ENCODE results near the gene GYPC. TPM values are rescaled to one million over a fixed set of nuclear protein-coding genes. Genes with fewer than 3 reads are reported as not detected.
"Not testable (repeated sequence)": the region's sequence is repeated elsewhere in the genome, so short reads cannot be mapped to it uniquely, and the experiment has no call there.

GYPC gene
- total RNA-seq, 4 donors from 2014 or later: 4.1 to 55.7 (median 12.6) TPM

DNA sequence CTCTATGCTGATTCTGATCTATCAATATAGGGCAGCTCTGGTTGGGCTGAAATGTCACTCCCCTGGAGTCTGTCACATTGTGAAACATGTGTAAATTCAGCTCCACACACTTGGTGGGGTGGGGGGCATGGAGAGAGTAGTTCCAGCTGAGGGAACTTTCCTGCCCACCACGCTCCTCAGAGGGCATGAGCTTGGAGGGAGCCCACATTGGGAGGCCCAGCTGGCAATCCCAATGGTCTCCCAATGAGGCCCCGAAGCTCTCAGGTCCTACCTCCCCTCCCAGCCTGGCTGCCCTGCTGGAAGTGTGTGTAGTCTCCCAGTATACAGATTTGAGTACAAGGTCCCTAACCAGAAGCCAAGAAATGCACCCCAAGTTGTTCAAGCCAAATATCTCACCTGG is 31.5 kb downstream of the GYPC start:
- WGBS, 2 donors: 100% methylated on average over 1 of the region's 2 CpGs; no CpG with 5 or more reads in 1 of the 2 donors
- Histone ChIP-seq H3K27me3 (no peaks in the 10 kb centered on the region), H3K36me3 (peaks cover 0 to 23% (median 0%) of the 10 kb centered on the region in 3 donors), H3K4me3 (no peak overlapping the region), H3K27ac (no peak overlapping the region), H3K9me3 (no peaks in the 10 kb centered on the region), H3K4me1 (no peaks in the 10 kb centered on the region)
- intact Hi-C loops (cut with DNase I): no loop called here
- no peak for DNase-seq
- TF ChIP-seq POLR2A (IDR thresholded peaks at IDR 0.05) (no peak), CTCF (IDR thresholded peaks at IDR 0.05) (no peak)

- H3K9me3 ChIP-seq; H3K4me3 ChIP-seq; H3K27ac ChIP-seq; H3K4me1 ChIP-seq; intact Hi-C loops (cut with DNase I); DNase-seq; H3K27me3 ChIP-seq: not testable (repeated sequence)
- H3K36me3 ChIP-seq: peaks cover 0 to 27% (median 0%) of the 10 kb centered on the region in 3 donors
- WGBS, 2 donors: 72 to 75% methylated on average over 2 of the region's 2 CpGs
Measured at GRCh38 chr2:126688594-126688993, 32.6 kb downstream of the GYPC start.

- peaks cover 0 to 46% (median 0%) of the 10 kb centered on the region in 3 donors for H3K36me3 ChIP-seq
- DNase-seq; intact Hi-C loops (cut with DNase I); H3K27ac ChIP-seq; H3K4me1 ChIP-seq; H3K27me3 ChIP-seq; H3K4me3 ChIP-seq; H3K9me3 ChIP-seq: not testable (repeated sequence)
- WGBS, 2 donors: 38 to 89% methylated on average over 1 of the region's 1 CpG
Measured at GRCh38 chr2:126692241-126692640, 36.3 kb downstream of the GYPC start.

DNA sequence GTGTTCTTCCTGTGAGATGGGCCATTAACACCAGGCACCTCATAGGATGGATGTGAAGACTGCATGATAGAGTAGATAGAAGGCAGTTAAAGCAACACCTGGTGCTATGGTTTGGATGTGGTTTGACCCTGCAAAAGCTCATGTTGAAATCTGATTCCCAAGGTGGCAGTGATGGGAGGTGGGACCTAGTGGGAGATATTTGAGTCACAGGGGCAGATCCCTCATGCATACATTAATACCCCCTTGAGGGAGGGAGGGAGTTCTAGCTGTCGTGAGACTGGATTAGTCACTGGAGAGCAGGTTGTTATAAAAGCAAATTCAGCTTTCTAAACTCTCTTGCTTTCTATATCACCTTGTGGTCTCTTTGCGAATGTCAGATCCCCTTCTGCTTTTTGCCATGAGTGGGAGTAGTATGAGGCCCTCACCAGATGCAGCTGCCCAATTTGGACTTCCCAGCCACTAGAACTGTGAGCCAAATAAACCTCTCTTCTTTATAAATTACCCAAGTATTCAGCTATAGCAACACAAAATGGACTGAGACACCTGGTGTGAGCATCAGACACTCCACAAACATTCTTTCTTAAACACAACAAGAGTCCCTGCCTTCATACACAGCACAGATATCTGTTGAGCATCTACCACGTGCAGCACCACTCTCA is 37.1 kb downstream of the GYPC start:
- peaks cover 0 to 54% (median 0%) of the 10 kb centered on the region in 3 donors for H3K36me3 ChIP-seq
- H3K4me3 ChIP-seq; H3K9me3 ChIP-seq; DNase-seq; H3K27ac ChIP-seq; H3K4me1 ChIP-seq; H3K27me3 ChIP-seq; intact Hi-C loops (cut with DNase I): not testable (repeated sequence)
- WGBS, 2 donors: 71 to 81% methylated on average over 3 of the region's 3 CpGs

GRCh38 chr2:126696644-126697520 is 40.9 kb downstream of the GYPC start:
- no peak for DNase-seq
- H3K27me3 ChIP-seq: no peaks in the 10 kb centered on the region
- no peaks in the 10 kb centered on the region for H3K4me1 ChIP-seq
- TF ChIP-seq POLR2A (IDR thresholded peaks at IDR 0.05): no peak
- no peak for TF ChIP-seq CTCF (IDR thresholded peaks at IDR 0.05)
- intact Hi-C loops (cut with DNase I): no loop called here
- H3K27ac ChIP-seq: no peak overlapping the region
- WGBS, 2 donors: 90 to 93% methylated on average over 14 to 15 of the region's 15 CpGs
- H3K9me3 ChIP-seq: no peaks in the 10 kb centered on the region
- peaks cover 0 to 48% (median 0%) of the 10 kb centered on the region in 3 donors for H3K36me3 ChIP-seq
- H3K4me3 ChIP-seq: no peak overlapping the region

DNA sequence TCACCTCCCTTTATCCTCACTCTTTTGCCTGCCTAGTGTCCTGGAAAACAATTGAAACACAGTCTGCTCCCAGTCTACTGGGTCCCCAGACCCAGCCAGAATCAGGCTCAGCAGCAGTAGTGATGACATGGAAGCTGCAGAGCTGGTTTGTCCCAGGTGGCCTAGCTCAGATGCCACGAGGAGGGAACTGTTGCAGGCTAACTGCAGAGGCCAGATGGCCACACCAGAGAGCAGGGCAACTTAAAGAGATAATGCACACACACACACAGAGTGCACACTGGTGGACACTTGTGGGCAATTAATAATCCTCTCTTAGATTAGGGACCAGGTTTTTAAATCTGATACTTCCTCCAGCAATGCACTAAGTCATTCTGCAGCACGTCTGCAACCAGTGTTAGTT is 42.4 kb downstream of the GYPC start:
- 56 to 63% methylated on average over 1 to 2 of the region's 2 CpGs for WGBS, 2 donors
- TF ChIP-seq POLR2A (IDR thresholded peaks at IDR 0.05) (no peak), CTCF (IDR thresholded peaks at IDR 0.05) (no peak)
- Histone ChIP-seq H3K27ac (no peak overlapping the region), H3K4me3 (no peak overlapping the region), H3K27me3 (no peaks in the 10 kb centered on the region), H3K36me3 (peaks cover 0 to 45% (median 0%) of the 10 kb centered on the region in 3 donors), H3K9me3 (no peaks in the 10 kb centered on the region), H3K4me1 (no peaks in the 10 kb centered on the region)
- intact Hi-C loops (cut with DNase I): no loop called here
- no peak for DNase-seq
